ENCODE data around the gene PACSIN2.

DNA sequence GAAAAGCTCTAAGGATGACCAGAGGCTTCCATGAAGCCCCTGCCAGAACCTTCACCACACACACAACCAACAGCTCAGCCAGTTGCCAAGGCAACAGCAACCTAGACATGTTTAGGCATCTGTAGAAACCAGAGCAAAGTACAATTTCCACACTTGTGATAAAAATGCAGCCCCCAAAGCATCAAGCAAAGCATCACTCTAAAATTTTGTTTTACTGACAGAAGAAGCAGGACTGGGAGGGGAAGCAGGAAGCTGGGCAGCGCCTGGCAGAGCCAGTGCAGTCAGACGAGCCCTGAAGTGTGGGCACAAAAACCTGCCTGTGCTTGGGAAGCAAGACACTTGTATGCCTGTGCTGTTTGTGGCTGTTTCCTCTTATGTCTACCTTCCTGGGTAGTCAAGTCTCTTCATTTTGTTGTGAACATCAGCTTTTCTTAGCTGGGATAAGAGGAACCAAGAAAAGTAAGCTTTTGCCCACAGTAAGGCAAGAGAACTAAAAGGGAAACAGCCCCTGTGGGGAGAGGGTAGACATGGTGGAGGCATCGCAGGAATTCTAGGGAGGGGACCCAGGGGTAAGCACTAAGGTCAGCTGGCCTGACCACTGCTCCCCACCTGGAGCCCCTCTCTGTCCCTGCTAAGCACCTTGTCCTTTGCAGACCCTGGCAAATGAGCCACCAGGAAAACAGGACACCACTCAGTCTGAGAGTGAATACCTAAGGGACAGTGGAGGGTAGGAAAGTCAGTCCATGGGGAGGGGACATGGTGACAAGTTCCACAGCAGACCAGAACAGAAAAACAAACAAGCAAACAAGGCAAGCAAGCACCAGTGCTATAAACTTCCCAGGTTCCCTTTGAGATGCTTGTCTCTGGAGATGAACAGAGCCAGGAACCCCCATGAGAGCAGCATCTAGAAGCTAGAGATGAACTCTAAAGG, 13.4 kb downstream of the PACSIN2 start:
- TF ChIP-seq, protein P1, sequence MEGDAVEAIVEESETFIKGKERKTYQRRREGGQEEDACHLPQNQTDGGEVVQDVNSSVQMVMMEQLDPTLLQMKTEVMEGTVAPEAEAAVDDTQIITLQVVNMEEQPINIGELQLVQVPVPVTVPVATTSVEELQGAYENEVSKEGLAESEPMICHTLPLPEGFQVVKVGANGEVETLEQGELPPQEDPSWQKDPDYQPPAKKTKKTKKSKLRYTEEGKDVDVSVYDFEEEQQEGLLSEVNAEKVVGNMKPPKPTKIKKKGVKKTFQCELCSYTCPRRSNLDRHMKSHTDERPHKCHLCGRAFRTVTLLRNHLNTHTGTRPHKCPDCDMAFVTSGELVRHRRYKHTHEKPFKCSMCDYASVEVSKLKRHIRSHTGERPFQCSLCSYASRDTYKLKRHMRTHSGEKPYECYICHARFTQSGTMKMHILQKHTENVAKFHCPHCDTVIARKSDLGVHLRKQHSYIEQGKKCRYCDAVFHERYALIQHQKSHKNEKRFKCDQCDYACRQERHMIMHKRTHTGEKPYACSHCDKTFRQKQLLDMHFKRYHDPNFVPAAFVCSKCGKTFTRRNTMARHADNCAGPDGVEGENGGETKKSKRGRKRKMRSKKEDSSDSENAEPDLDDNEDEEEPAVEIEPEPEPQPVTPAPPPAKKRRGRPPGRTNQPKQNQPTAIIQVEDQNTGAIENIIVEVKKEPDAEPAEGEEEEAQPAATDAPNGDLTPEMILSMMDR (IDR thresholded peaks at IDR 0.05): no peak
- TF ChIP-seq POLR2A (IDR thresholded peaks at IDR 0.05) (no peak), EP300 (IDR thresholded peaks at IDR 0.05) (no peak)
